HG03520 (cell line): ENCODE measurements around the gene ZNF625.
"Not testable (repeated sequence)": the region's sequence is repeated elsewhere in the genome, so short reads cannot be mapped to it uniquely, and the experiment has no call there.

Source experiments
- ATAC-seq: cut with Tn5 transposase; IDR thresholded peaks from one replicate; pipeline ENCODE4 v1.9.1; 2021; ENCODE audit warnings: mild to moderate bottlenecking, moderate library complexity; ENCODE audit not compliant: unreplicated experiment

ZNF625 gene

GRCh38 chr19:12139269-12139668 is 17.3 kb downstream of the ZNF625 start:
- no peak for ATAC-seq

GRCh38 chr19:12137221-12137940 is 19.2 kb downstream of the ZNF625 start:
- ATAC-seq: no peak

- no peak for ATAC-seq
Measured at GRCh38 chr19:12133069-12133468, 23.5 kb downstream of the ZNF625 start.

- ATAC-seq: no peak
Measured at GRCh38 chr19:12126707-12127106, 29.8 kb downstream of the ZNF625 start.

- no peak for ATAC-seq
Measured at GRCh38 chr19:12117201-12117970, 39.1 kb downstream of the ZNF625 start.

GRCh38 chr19:12113121-12113520 is 43.4 kb downstream of the ZNF625 start:
- no peak for ATAC-seq

- no peak for ATAC-seq
Measured at GRCh38 chr19:12112701-12113100, 43.8 kb downstream of the ZNF625 start.

GRCh38 chr19:12111943-12112637 is 44.4 kb downstream of the ZNF625 start:
- ATAC-seq: no peak

- no peak for ATAC-seq
Measured at GRCh38 chr19:12111176-12111575, 45.4 kb downstream of the ZNF625 start.

GRCh38 chr19:12103909-12104308 is 52.6 kb downstream of the ZNF625 start:
- not testable (repeated sequence) for ATAC-seq

GRCh38 chr19:12098040-12098439 is 58.5 kb downstream of the ZNF625 start:
- no peak for ATAC-seq

GRCh38 chr19:12095111-12095790 is 61.3 kb downstream of the ZNF625 start:
- no peak for ATAC-seq
